ENCODE results near the gene MAP3K5.

- no peak for TF ChIP-seq CTCF (IDR thresholded peaks at IDR 0.05)
- no peak for TF ChIP-seq POLR2AphosphoS5 (IDR thresholded peaks at IDR 0.05)
- no peak for TF ChIP-seq POLR2A (IDR thresholded peaks at IDR 0.05)
- TF ChIP-seq EP300 (IDR thresholded peaks at IDR 0.05) = no peak
These were observed 33.9 kb upstream of the MAP3K5 start for GRCh38 chr6:136826216-136826615.

Data from sigmoid colon (tissue), 4 donors.